ENCODE data around the gene ZBTB46. TPM values are rescaled to one million over a fixed set of nuclear protein-coding genes. Genes with fewer than 3 reads are reported as not detected.

The ZBTB46 gene
- total RNA-seq, 1 experiment from 2014 or later = 27.1 TPM

GRCh38 chr20:63810730-63811490 lies 20.2 kb downstream of the ZBTB46 start:
- WGBS (ENCODE audit: extremely low coverage, insufficient read length, low lambda C conversion rate) = no CpG with 5 or more reads among the region's 25 CpGs
- H3K4me3 Mint-ChIP-seq = no peak overlapping the region

More at GRCh38 chr20:63810730-63811490, 20.2 kb downstream of the ZBTB46 start:
- H4K20me1 ChIP-seq (ENCODE audit: control insufficient read depth, insufficient read depth, insufficient read length) = no peaks in the 10 kb centered on the region
- no peak overlapping the region for H2BK20ac ChIP-seq (ENCODE audit: low read depth, low read length, poor library complexity, severe bottlenecking)
- H4K8ac ChIP-seq (replicated peaks; ENCODE audit: insufficient read length, low read depth, low read length) = no peak overlapping the region
- TF ChIP-seq, protein P1, sequence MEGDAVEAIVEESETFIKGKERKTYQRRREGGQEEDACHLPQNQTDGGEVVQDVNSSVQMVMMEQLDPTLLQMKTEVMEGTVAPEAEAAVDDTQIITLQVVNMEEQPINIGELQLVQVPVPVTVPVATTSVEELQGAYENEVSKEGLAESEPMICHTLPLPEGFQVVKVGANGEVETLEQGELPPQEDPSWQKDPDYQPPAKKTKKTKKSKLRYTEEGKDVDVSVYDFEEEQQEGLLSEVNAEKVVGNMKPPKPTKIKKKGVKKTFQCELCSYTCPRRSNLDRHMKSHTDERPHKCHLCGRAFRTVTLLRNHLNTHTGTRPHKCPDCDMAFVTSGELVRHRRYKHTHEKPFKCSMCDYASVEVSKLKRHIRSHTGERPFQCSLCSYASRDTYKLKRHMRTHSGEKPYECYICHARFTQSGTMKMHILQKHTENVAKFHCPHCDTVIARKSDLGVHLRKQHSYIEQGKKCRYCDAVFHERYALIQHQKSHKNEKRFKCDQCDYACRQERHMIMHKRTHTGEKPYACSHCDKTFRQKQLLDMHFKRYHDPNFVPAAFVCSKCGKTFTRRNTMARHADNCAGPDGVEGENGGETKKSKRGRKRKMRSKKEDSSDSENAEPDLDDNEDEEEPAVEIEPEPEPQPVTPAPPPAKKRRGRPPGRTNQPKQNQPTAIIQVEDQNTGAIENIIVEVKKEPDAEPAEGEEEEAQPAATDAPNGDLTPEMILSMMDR (conservative IDR thresholded peaks at IDR 0.05) = no peak
- H3K23ac ChIP-seq (ENCODE audit: insufficient read length, low read depth, low read length) = no peak overlapping the region
- no peak overlapping the region for H3K27ac ChIP-seq (ENCODE audit: insufficient read length, low read depth, low read length)
- Mint-ChIP-seq H3K27me3 (ENCODE audit: low read depth) (no peaks in the 10 kb centered on the region), H3K36me3 (ENCODE audit: insufficient read depth in 1 of 3, low read depth in 3 of 3) (peaks cover 0 to 10% (median 3%) of the 10 kb centered on the region in 3 experiments; a peak in 5 of 7 replicates), H3K9me3 (no peaks in the 10 kb centered on the region; a peak in 1 of 5 replicates), H3K27ac (peak overlapping the region in 1 of 3 experiments; percentile 72; a peak in 3 of 7 replicates), H3K4me1 (peaks cover 7 to 9% of the 10 kb centered on the region in 2 experiments; a peak in 2 of 4 replicates)
- no peaks in the 10 kb centered on the region for H3K4me1 ChIP-seq (ENCODE audit: insufficient read depth, low read length)
- no peak overlapping the region for H3K4ac ChIP-seq (ENCODE audit: low read depth, low read length)
- H3K9me3 ChIP-seq (ENCODE audit: control insufficient read depth, low read depth, low read length) = no peaks in the 10 kb centered on the region
- H3T11ph ChIP-seq (ENCODE audit: low read length) = no peak overlapping the region
- H3K79me2 ChIP-seq (ENCODE audit: insufficient read depth, low read length) = no peaks in the 10 kb centered on the region; the same call in 1 of the 2 replicates
- H4K5ac ChIP-seq (ENCODE audit: insufficient read length, low read depth, low read length) = no peak overlapping the region
- no peak overlapping the region for H4K91ac ChIP-seq (ENCODE audit: insufficient read length, low read depth, low read length)
- no peak overlapping the region for H3K9ac ChIP-seq (ENCODE audit: extremely low read depth, insufficient read length, low read length)
- no peak overlapping the region for H2BK5ac ChIP-seq (ENCODE audit: insufficient read length, low read length)
- no peak overlapping the region for H2BK15ac ChIP-seq (ENCODE audit: low read depth, low read length)
- H3K23me2 ChIP-seq (ENCODE audit: insufficient read length, low read depth, low read length, poor library complexity, severe bottlenecking) = no peaks in the 10 kb centered on the region
- no peaks in the 10 kb centered on the region for H3K27me3 ChIP-seq (ENCODE audit: insufficient read depth, low read length)
- no peak overlapping the region for H3K4me2 ChIP-seq (ENCODE audit: insufficient read depth, insufficient read length, low read length)
- no peak for DNase-seq
- no peak overlapping the region for H2BK120ac ChIP-seq (ENCODE audit: low read depth, low read length, poor library complexity, severe bottlenecking)
- no peaks in the 10 kb centered on the region for H3K79me1 ChIP-seq (ENCODE audit: insufficient read depth, low read depth, low read length, poor library complexity, severe bottlenecking)
- H2BK12ac ChIP-seq (ENCODE audit: insufficient read length, low read depth, low read length) = no peak overlapping the region
- H3K18ac ChIP-seq (ENCODE audit: insufficient read length, low read depth, low read length) = no peak overlapping the region
- H3K56ac ChIP-seq (ENCODE audit: insufficient read length, low read depth, low read length) = no peak overlapping the region
- H2AFZ ChIP-seq (ENCODE audit: low read length) = no peak overlapping the region
- H3K14ac ChIP-seq (ENCODE audit: insufficient read depth, low read length) = no peak overlapping the region
- H2AK5ac ChIP-seq (ENCODE audit: insufficient read length, low read length) = no peak overlapping the region
